ENCODE measurements around the gene SEC14L3.
"Not testable (repeated sequence)": the region's sequence is repeated elsewhere in the genome, so short reads cannot be mapped to it uniquely, and the experiment has no call there.

The SEC14L3 gene

DNA sequence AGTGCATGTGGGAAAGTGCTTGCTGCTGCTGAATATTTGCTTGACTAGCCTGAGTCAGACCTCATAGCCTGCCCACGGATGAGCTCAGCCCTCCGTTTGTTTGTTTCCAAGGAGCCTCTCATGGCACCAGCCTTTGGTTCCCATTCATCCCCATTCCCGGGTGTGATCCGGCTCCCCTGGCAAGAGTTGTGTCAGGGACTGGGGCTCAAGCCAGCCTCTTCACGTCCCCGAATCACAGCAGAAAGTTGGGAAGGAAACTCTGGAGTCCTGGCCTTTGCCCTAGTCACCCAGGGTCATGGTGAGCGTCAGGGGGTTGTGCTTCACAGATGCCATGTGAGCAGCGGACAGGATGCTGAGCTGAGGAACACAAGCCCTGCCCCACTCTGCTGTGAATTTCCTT is 13.8 kb downstream of the SEC14L3 start:
- Histone ChIP-seq H3K4me3 (no peak overlapping the region), H3K27ac (no peak overlapping the region)
- DNase-seq (ENCODE audit: low spot score) = no peak
- TF ChIP-seq, protein P1, sequence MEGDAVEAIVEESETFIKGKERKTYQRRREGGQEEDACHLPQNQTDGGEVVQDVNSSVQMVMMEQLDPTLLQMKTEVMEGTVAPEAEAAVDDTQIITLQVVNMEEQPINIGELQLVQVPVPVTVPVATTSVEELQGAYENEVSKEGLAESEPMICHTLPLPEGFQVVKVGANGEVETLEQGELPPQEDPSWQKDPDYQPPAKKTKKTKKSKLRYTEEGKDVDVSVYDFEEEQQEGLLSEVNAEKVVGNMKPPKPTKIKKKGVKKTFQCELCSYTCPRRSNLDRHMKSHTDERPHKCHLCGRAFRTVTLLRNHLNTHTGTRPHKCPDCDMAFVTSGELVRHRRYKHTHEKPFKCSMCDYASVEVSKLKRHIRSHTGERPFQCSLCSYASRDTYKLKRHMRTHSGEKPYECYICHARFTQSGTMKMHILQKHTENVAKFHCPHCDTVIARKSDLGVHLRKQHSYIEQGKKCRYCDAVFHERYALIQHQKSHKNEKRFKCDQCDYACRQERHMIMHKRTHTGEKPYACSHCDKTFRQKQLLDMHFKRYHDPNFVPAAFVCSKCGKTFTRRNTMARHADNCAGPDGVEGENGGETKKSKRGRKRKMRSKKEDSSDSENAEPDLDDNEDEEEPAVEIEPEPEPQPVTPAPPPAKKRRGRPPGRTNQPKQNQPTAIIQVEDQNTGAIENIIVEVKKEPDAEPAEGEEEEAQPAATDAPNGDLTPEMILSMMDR (IDR thresholded peaks at IDR 0.05) = no peak

DNA sequence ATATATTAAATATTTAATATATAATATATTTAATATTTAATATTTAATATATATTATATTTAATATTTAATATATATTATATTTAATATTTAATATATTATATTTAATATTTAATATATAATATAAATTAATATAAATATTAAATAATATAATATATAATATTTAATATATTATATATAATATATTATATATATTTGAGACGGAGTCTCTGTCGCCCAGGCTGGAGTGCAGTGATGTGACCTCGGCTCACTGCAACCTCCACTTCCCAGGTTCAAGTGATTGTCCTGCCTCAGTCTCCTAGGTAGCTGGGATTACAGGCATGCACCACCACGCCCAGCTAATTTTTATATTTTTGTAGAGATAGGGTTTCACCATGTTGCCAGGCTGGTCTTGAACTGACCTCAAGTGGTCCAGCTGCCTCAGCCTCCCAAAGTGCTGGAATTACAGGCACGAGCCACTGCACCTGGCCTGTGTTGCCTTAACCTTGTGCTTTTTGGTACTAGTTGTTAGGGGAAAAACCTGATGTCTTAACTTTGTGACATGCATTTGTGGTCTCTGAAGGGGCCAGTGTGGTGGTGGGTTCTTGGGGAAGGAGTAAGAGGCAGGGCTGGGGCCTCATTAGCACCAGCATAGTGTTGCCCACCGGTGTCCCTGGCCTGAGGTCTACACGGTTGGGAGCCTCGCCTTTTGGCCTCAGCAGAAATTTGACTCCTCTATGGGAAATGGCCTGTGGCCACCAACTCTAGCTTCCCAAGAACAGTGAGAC is 16.6 kb downstream of the SEC14L3 start:
- Histone ChIP-seq H3K27ac (no peak overlapping the region), H3K4me3 (no peak overlapping the region)
- no peak for DNase-seq (ENCODE audit: low spot score)
- TF ChIP-seq, protein P1 (IDR thresholded peaks at IDR 0.05) = no peak

DNA sequence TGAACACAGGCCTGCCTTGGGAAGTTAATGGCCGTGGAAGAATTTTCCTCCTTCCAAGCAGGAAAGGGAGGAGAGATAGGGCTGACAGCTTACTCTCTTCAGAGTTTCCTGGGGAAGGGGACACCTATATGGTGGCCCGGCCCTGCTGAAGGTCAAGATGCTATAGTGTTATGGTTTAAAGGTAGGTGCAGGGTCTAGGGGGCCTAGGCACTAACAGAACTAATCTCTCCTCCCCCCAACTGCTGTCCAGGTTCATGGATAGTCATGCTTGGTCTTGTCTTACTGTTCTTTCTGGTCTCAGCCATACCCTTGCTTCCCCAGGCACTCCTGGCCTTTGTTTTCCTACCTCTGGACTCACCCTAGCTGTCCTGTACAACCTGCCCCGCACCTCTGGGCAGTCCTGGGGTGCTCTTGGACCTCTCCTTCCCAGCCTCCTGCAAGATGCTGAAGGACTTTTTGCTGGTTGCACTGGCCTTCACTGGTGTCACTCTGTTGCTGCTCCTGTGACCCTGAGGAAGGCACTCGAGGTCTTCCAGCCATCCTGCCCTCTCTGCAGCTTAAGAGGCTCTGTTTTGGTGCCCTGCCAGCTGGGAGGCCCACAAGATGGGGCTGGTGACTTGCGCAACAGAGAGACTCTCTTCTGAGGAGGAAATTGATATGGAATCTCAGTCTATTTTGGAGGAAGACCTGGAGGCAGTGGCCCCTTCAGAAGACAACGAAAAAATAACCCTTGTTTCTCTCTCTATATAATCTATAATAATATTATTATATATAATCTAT is 17.9 kb downstream of the SEC14L3 start:
- H3K27ac ChIP-seq = no peak overlapping the region
- TF ChIP-seq, protein P1 (IDR thresholded peaks at IDR 0.05) = no peak
- H3K4me3 ChIP-seq = no peak overlapping the region
- no peak for DNase-seq (ENCODE audit: low spot score)

DNA sequence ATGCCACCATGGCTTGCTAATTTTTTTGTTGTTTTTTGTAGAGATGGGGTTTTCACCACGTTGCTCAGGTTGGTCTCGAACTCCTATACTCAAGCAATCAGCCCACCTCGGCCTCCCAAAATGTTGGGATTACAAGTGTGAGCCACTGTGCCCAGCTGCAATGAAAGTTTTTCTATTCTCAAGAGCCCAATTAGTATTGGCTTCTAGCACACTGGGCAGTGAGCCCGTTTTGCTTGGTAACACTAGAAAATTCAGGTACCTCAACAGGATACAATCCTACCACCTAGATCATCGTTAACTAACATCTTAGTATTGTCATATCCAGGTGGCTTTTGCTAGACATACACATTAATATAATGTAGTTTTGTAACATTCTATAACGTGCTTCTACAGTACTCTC is 19.0 kb downstream of the SEC14L3 start:
- H3K4me3 ChIP-seq = no peak overlapping the region
- DNase-seq (ENCODE audit: low spot score) = no peak
- TF ChIP-seq, protein P1 (IDR thresholded peaks at IDR 0.05) = no peak
- H3K27ac ChIP-seq = no peak overlapping the region

DNA sequence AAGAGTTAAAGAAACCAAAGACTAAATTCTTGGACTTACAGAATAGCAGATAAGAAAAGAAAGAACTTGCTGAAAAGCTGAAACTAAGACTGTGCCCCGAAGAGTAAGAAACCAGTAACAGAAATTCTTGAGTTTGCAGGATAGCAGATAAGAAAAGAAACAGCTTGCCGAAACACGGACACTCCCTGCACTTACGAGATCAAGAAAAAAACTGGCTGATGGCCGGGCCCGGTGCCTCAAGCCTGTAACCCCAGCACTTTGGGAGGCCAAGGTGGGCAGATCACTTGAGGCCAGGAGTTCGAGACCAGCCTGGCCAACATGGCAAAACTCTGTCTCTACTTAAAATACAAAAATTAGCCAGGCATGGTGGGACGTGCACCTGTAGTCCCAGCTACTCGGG is 20.3 kb downstream of the SEC14L3 start:
- not testable (repeated sequence) for H3K27ac ChIP-seq; DNase-seq (ENCODE audit: low spot score); H3K4me3 ChIP-seq

DNA sequence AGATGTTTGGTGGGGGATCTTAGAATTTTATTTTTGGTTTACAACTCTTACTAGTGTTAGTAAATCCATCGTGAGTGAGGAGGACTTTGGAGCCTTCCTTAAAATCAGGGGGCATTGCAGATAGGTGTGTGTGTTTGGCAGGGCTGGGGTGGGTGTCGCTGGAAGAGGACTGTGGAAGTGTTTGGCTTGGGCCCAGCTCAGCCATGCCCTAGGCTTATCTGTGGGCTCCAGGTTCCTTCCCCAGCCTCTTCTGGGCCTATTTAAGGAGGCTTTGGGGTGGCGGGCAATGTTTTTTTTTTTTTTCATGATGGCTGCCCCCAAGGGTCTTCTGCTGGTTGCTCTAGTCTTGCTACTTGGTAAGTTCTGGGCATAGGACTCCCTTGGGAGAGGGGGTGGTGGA is 24.2 kb downstream of the SEC14L3 start:
- TF ChIP-seq, protein P1 (IDR thresholded peaks at IDR 0.05) = no peak
- DNase-seq (ENCODE audit: low spot score) = no peak

DNA sequence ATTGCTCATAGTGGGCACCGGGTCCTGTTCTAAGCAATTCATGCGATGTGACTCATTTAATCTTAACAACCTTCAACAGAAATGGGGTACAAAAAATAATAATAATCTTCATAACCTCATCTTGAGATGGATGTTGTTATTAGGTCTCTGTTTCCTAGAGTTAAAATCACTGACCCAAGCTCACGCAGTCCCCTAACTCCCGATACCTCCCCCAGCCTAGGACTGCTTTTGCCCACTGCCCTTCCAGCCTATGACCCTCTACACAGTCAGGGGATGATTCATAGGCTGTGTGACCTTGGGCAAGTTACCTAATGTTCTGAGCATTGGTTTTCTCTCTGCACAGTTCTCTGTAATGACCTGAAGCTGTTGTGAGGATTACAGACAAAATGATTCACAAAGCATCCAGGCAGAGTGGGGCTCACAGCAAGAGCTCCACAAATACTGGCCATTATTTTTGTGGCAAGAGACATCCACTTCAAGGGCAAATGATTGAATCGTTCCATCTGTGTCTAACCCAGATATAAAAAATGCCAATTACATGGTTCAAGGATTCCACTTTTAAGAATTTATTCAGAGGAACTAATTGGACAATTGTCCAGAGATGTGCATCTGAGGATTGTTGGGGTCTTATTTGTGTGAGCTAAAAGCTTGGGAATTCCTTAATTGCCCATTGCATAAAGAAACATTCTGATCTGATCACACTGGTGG is 26.2 kb downstream of the SEC14L3 start:
- no peak overlapping the region for H3K27ac ChIP-seq
- no peak overlapping the region for H3K4me3 ChIP-seq
- DNase-seq (ENCODE audit: low spot score) = no peak
- TF ChIP-seq, protein P1 (IDR thresholded peaks at IDR 0.05) = no peak

More for the DNA sequence above, 24.2 kb downstream of the SEC14L3 start:
- no peak overlapping the region for H3K27ac ChIP-seq
- no peak overlapping the region for H3K4me3 ChIP-seq

Measured in coronary artery (tissue), 2 donors.